ENCODE results near the gene RELT. TPM values are rescaled to one million over a fixed set of nuclear protein-coding genes. Genes with fewer than 3 reads are reported as not detected.

RELT gene
- total and polyA plus RNA-seq, 9 donors: 0.38 to 4.7 (median 2.0) TPM

GRCh38 chr11:73330569-73331093 is 45.6 kb upstream of the RELT start:
- peak overlapping the region; percentile 47 to 58 for H3K27ac ChIP-seq
- H3K4me1 ChIP-seq (ENCODE audit: insufficient read depth): peaks cover 36% of the 10 kb centered on the region
- no peaks in the 10 kb centered on the region for H3K27me3 ChIP-seq
- WGBS, 3 donors: 47 to 67% (median 53%) methylated on average over 3 of the region's 3 CpGs
- TF ChIP-seq CTCF (IDR thresholded peaks at IDR 0.05) (no peak), EP300 (IDR thresholded peaks at IDR 0.05) (no peak), POLR2A (IDR thresholded peaks at IDR 0.05) (no peak)
- H3K9me3 ChIP-seq: no peaks in the 10 kb centered on the region
- no peaks in the 10 kb centered on the region for H3K36me3 ChIP-seq
- intact Hi-C loops (cut with DNase I): loop anchor here in 2 of 4 donors (10.0 kb wide), 2 partner anchors 496 to 1414 kb away; partner anchors contain the start of gene RNF169 (in 1 of the 2)
- DNase-seq: no peak
- H3K4me3 ChIP-seq: no peak overlapping the region

GRCh38 chr11:73331138-73331916 is 44.9 kb upstream of the RELT start:
- DNase-seq: peak in 4 of 5 donors; percentile 64 to 78 (median 76)
- WGBS, 3 donors: 14 to 25% (median 18%) methylated on average over 4 of the region's 4 CpGs
- intact Hi-C loops (cut with DNase I): loop anchor here in 2 of 4 donors (10.0 kb wide), 2 partner anchors 497 to 1413 kb away; partner anchors contain the start of gene RNF169 (in 1 of the 2)
- H3K36me3 ChIP-seq: no peaks in the 10 kb centered on the region
- peak overlapping the region; percentile 47 to 58 for H3K27ac ChIP-seq
- TF ChIP-seq CTCF (IDR thresholded peaks at IDR 0.05) (no peak), POLR2A (IDR thresholded peaks at IDR 0.05) (no peak), EP300 (IDR thresholded peaks at IDR 0.05) (no peak)
- no peaks in the 10 kb centered on the region for H3K27me3 ChIP-seq
- peaks cover 36% of the 10 kb centered on the region for H3K4me1 ChIP-seq (ENCODE audit: insufficient read depth)
- H3K9me3 ChIP-seq: no peaks in the 10 kb centered on the region
- H3K4me3 ChIP-seq: no peak overlapping the region

GRCh38 chr11:73333173-73333572 is 43.0 kb upstream of the RELT start:
- Histone ChIP-seq H3K4me3 (no peak overlapping the region), H3K27me3 (no peaks in the 10 kb centered on the region), H3K4me1 (ENCODE audit: insufficient read depth) (peaks cover 38% of the 10 kb centered on the region), H3K27ac (peak overlapping the region in 1 of 2 donors; percentile 62), H3K36me3 (no peaks in the 10 kb centered on the region), H3K9me3 (no peaks in the 10 kb centered on the region)
- TF ChIP-seq CTCF (IDR thresholded peaks at IDR 0.05): no peak
- no peak for TF ChIP-seq EP300 (IDR thresholded peaks at IDR 0.05)
- TF ChIP-seq POLR2A (IDR thresholded peaks at IDR 0.05): no peak
- intact Hi-C loops (cut with DNase I): loop anchor here in 2 of 4 donors (10.0 kb wide), 2 partner anchors 498 to 1412 kb away; partner anchors contain the start of gene RNF169 (in 1 of the 2)
- 88 to 91% (median 90%) methylated on average over 11 of the region's 11 CpGs for WGBS, 3 donors
- no peak for DNase-seq

GRCh38 chr11:73333640-73334383 is 42.4 kb upstream of the RELT start:
- intact Hi-C loops (cut with DNase I): loop anchor here in 3 of 4 donors (2.0 to 10.0 kb wide), 3 partner anchors 27 to 1411 kb away; partner anchors contain the start of gene RNF169 (in 1 of the 3)
- no peak for DNase-seq
- no peak for TF ChIP-seq POLR2A (IDR thresholded peaks at IDR 0.05)
- TF ChIP-seq EP300 (IDR thresholded peaks at IDR 0.05): no peak
- H3K27me3 ChIP-seq: no peaks in the 10 kb centered on the region
- H3K4me3 ChIP-seq: no peak overlapping the region
- peaks cover 38% of the 10 kb centered on the region for H3K4me1 ChIP-seq (ENCODE audit: insufficient read depth)
- H3K36me3 ChIP-seq: no peaks in the 10 kb centered on the region
- peak overlapping the region; percentile 62 to 68 for H3K27ac ChIP-seq
- 61 to 75% (median 72%) methylated on average over 4 of the region's 4 CpGs for WGBS, 3 donors
- no peaks in the 10 kb centered on the region for H3K9me3 ChIP-seq

All from ovary (tissue), 9 donors.